HG02973 (cell line): Measurements from ENCODE around the gene GABRR3.
A peak's percentile ranks its signal among the peaks of the same experiment; 100 is the strongest.

Experiments used
- ATAC-seq: cut with Tn5 transposase; IDR thresholded peaks from one replicate; pipeline ENCODE4 v1.9.1; 2021; ENCODE audit warnings: moderate library complexity; ENCODE audit not compliant: unreplicated experiment

GABRR3 gene

GRCh38 chr3:97992547-97993173, 42.5 kb downstream of the GABRR3 start:
- no peak for ATAC-seq

GRCh38 chr3:97991293-97991682, 43.8 kb downstream of the GABRR3 start:
- no peak for ATAC-seq

GRCh38 chr3:97990624-97991292, 44.4 kb downstream of the GABRR3 start:
- ATAC-seq = no peak

- no peak for ATAC-seq
Observed at GRCh38 chr3:97988784-97989568, 46.1 kb downstream of the GABRR3 start.

- no peak for ATAC-seq
Observed at GRCh38 chr3:97987306-97987705, 47.8 kb downstream of the GABRR3 start.

- ATAC-seq = no peak
Observed at GRCh38 chr3:97983933-97984491, 51.1 kb downstream of the GABRR3 start.

GRCh38 chr3:97981886-97982285, 53.2 kb downstream of the GABRR3 start:
- no peak for ATAC-seq

- ATAC-seq = no peak
Observed at GRCh38 chr3:97979610-97980009, 55.5 kb downstream of the GABRR3 start.

GRCh38 chr3:97975466-97975865, 59.6 kb downstream of the GABRR3 start:
- ATAC-seq = no peak

- ATAC-seq = no peak
Observed at GRCh38 chr3:97974996-97975395, 60.1 kb downstream of the GABRR3 start.

GRCh38 chr3:97972976-97973375, 62.1 kb downstream of the GABRR3 start:
- no peak for ATAC-seq

- peak; percentile 97 for ATAC-seq
Observed at GRCh38 chr3:97971679-97972567, 63.2 kb downstream of the GABRR3 start, which contains the start of gene RIOX2. TSS of gene RIOX2 (minus strand) at chr3:97972431. CDS start at chr3:97967593, 4,838 bp downstream.

GRCh38 chr3:97970956-97971620, 64.0 kb downstream of the GABRR3 start:
- ATAC-seq = no peak

- no peak for ATAC-seq
Observed at GRCh38 chr3:97970156-97970555, 65.0 kb downstream of the GABRR3 start.

GRCh38 chr3:97969541-97969940, 65.6 kb downstream of the GABRR3 start:
- ATAC-seq = no peak

GRCh38 chr3:97968376-97968775, 66.7 kb downstream of the GABRR3 start:
- ATAC-seq = no peak

GRCh38 chr3:97967966-97968365, 67.1 kb downstream of the GABRR3 start:
- ATAC-seq = no peak

- ATAC-seq = no peak
Observed at GRCh38 chr3:97960993-97961766, 73.9 kb downstream of the GABRR3 start.

- no peak for ATAC-seq
Observed at GRCh38 chr3:97960551-97960950, 74.6 kb downstream of the GABRR3 start.
